DND-41 (cell line): Measurements from ENCODE around the gene PRDM15.

Experiments used
- ATAC-seq: fragments of 200-7000 bp; cut with Tn5 transposase; 3 replicates; pipeline ENCODE4 v1.9.1; 2021; ENCODE audit warnings: low read depth; ENCODE audit not compliant: insufficient read depth
- DNase-seq: peaks from one replicate; pipeline ENCODE4 v3.0.0-alpha.2; 2020
- H2AFZ ChIP-seq: 2 replicates; pipeline ENCODE4 v1.6.0; 2012; ENCODE audit warnings: low read depth, low read length
- H3K27ac ChIP-seq: 2 replicates; pipeline ENCODE4 v1.5.1; 2012; ENCODE audit warnings: low read length, inconsistent platforms
- H3K27me3 ChIP-seq: fragments of 200-600 bp; sonication (generic); 2 replicates; pipeline ENCODE4 v1.6.0; 2012; ENCODE audit warnings: low read length, mild to moderate bottlenecking, inconsistent platforms; ENCODE audit not compliant: insufficient read depth, poor library complexity
- H3K36me3 ChIP-seq: 2 replicates; pipeline ENCODE4 v1.5.1; 2012; ENCODE audit warnings: low read length, inconsistent platforms; ENCODE audit not compliant: insufficient read depth
- H3K4me1 ChIP-seq: 2 replicates; pipeline ENCODE4 v1.5.1; 2012; ENCODE audit warnings: mild to moderate bottlenecking, low read length; ENCODE audit not compliant: insufficient read depth
- H3K4me2 ChIP-seq: 2 replicates; pipeline ENCODE4 v1.6.0; 2012; ENCODE audit warnings: mild to moderate bottlenecking, moderate library complexity, low read length, inconsistent platforms; ENCODE audit not compliant: insufficient read depth
- H3K4me3 ChIP-seq, 2 experiments: fragments of 200-600 bp in 1 of 2; shearing (Covaris generic) in 1 of 2; 2 replicates each; pipeline ENCODE4 v1.5.1; 2012 to 2016; ENCODE audit warnings: inconsistent platforms in 2 of 2, low read length in 2 of 2, mild to moderate bottlenecking in 2 of 2, low read depth in 1 of 2, moderate library complexity in 1 of 2
- H3K79me2 ChIP-seq: 2 replicates; pipeline ENCODE4 v1.6.0; 2012; ENCODE audit warnings: low read length, inconsistent platforms; ENCODE audit not compliant: insufficient read depth
- H3K9ac ChIP-seq: 2 replicates; pipeline ENCODE4 v1.6.0; 2012; ENCODE audit warnings: low read depth, mild to moderate bottlenecking, inconsistent platforms, low read length, moderate library complexity
- H3K9me3 ChIP-seq: 2 replicates; pipeline ENCODE4 v1.5.1; 2012; ENCODE audit warnings: low read length, moderate library complexity, mild to moderate bottlenecking, inconsistent platforms; ENCODE audit not compliant: insufficient read depth, severe bottlenecking
- H4K20me1 ChIP-seq: 2 replicates; pipeline ENCODE4 v1.6.0; 2012; ENCODE audit warnings: low read length; ENCODE audit not compliant: insufficient read depth
- EZH2 ChIP-seq: IDR thresholded peaks from 3 replicates; pipeline ENCODE4 v1.6.1; 2012; ENCODE audit warnings: borderline replicate concordance, low read depth, mild to moderate bottlenecking, moderate library complexity, low read length, inconsistent platforms; ENCODE audit not compliant: severe bottlenecking
- TF ChIP-seq, protein P1 (sequence below): IDR thresholded peaks from 2 replicates; pipeline ENCODE4 v1.5.1; 2012; ENCODE audit warnings: borderline replicate concordance, low read length, moderate library complexity, mild to moderate bottlenecking; ENCODE audit not compliant: poor library complexity, severe bottlenecking; ENCODE audit errors: extremely low read depth

The PRDM15 gene

DNA sequence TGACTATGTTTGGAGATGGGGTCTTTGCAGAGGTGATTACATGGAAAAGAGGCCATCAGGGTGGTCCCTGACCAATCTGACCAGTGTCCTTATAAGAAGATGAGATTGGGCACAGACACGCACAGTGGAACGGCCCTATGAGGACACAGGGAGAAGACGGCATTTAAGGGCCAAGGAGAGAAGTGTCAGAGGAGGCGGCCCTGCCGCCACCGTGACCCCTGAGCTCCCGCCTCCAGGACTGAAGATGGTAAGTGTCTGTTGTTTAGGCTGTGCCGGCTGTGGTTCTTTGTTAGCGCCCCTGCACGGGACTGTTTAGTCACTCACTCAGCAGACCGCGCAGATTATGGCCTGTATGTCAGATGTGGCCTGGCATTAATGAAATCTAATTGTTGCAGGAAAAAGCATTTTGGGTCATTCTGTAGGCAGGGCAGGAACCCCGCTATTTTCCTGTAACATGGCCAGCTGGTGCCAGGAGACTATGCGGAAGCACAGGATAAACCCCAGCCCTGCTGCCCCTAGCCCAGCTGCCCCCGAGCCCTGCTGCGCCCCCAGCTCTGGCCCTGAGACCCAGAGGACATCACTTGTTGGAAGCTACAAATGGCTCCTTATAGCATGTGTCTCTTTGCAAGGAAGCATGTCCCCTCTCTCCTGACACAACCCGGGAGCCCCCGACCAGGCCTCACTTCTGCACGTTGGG is 58.6 kb downstream of the PRDM15 start:
- DNase-seq: no peak
- H3K27ac ChIP-seq: no peak overlapping the region
- TF ChIP-seq EZH2: no peak
- TF ChIP-seq, protein P1, sequence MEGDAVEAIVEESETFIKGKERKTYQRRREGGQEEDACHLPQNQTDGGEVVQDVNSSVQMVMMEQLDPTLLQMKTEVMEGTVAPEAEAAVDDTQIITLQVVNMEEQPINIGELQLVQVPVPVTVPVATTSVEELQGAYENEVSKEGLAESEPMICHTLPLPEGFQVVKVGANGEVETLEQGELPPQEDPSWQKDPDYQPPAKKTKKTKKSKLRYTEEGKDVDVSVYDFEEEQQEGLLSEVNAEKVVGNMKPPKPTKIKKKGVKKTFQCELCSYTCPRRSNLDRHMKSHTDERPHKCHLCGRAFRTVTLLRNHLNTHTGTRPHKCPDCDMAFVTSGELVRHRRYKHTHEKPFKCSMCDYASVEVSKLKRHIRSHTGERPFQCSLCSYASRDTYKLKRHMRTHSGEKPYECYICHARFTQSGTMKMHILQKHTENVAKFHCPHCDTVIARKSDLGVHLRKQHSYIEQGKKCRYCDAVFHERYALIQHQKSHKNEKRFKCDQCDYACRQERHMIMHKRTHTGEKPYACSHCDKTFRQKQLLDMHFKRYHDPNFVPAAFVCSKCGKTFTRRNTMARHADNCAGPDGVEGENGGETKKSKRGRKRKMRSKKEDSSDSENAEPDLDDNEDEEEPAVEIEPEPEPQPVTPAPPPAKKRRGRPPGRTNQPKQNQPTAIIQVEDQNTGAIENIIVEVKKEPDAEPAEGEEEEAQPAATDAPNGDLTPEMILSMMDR: no peak

DNA sequence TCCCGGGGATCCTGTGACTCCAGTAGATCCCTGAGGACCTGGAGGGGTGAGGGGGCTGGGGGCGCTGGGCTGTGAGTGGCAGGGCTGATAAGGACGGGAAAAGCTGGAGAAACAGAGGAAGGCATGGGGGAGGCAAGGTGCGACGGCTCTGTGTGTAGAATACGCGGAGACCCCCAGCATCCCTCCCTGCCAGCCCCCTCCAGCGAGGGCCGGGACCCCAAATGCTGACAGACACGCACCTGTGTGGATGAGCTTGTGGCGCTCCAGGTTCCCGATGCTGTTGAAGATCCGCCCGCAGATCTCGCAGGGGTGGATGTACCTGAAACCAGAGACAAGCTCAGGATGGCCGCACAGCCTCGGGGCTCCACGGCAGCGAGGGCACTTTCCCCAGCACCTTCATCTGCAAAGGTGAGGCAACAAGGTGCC is 59.3 kb downstream of the PRDM15 start:
- Histone ChIP-seq H3K9ac (no peak overlapping the region), H3K79me2 (no peaks in the 10 kb centered on the region), H3K36me3 (peaks cover 83% of the 10 kb centered on the region), H3K4me1 (peaks cover 15% of the 10 kb centered on the region), H4K20me1 (no peaks in the 10 kb centered on the region), H2AFZ (no peak overlapping the region), H3K27me3 (no peaks in the 10 kb centered on the region), H3K9me3 (no peaks in the 10 kb centered on the region), H3K4me2 (no peak overlapping the region), H3K4me3 (no peak overlapping the region), H3K27ac (no peak overlapping the region)
- ATAC-seq (no peak), DNase-seq (no peak)
- TF ChIP-seq, protein P1: no peak
- no peak for TF ChIP-seq EZH2

More for the DNA sequence above, 58.6 kb downstream of the PRDM15 start:
- no peaks in the 10 kb centered on the region for H3K79me2 ChIP-seq
- no peaks in the 10 kb centered on the region for H4K20me1 ChIP-seq
- no peak overlapping the region for H3K4me2 ChIP-seq
- peaks cover 15% of the 10 kb centered on the region for H3K4me1 ChIP-seq
- no peak overlapping the region for H3K4me3 ChIP-seq
- H3K9ac ChIP-seq: no peak overlapping the region
- no peaks in the 10 kb centered on the region for H3K9me3 ChIP-seq
- H3K36me3 ChIP-seq: peaks cover 83% of the 10 kb centered on the region
- ATAC-seq: no peak
- no peak overlapping the region for H2AFZ ChIP-seq
- H3K27me3 ChIP-seq: no peaks in the 10 kb centered on the region

DNA sequence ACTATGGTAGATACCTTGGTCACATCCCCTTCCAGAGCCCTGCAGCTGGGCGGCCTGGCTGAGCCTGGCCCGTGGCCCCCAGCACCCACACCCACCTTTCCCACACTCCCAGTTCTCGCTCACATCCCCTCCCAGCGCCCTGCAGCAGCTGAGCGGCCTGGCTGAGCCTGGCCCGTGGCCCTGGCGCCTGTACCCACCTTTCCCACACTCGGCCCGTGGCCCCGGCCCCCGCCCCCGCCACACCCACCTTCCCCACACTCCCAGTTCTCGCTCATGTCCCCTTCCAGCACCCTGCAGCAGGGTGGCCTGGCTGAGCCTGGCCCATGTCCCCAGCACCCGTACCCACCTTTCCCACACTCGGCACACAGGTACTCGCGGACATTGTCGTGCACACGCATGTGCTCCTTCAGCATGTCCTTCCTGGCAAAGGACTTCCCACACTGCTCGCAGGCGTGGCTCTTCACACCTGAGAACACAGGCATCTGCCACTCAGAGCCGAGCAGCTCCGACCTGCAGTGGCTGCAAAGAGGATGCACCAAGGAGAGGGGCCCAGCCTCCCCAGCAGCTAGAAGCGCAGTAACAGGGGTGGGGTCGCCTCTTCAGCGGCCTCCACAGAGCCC is 59.8 kb downstream of the PRDM15 start:
- Histone ChIP-seq H3K27ac (no peak overlapping the region), H3K4me2 (no peak overlapping the region), H3K79me2 (no peaks in the 10 kb centered on the region), H3K27me3 (no peaks in the 10 kb centered on the region), H2AFZ (no peak overlapping the region), H3K9ac (no peak overlapping the region), H3K36me3 (peaks cover 81% of the 10 kb centered on the region), H3K4me1 (peaks cover 15% of the 10 kb centered on the region), H4K20me1 (no peaks in the 10 kb centered on the region), H3K9me3 (no peaks in the 10 kb centered on the region), H3K4me3 (no peak overlapping the region)
- TF ChIP-seq, protein P1: no peak
- no peak for TF ChIP-seq EZH2
- DNase-seq: no peak
- no peak for ATAC-seq
